Measurements from ENCODE around the gene SNRNP35.
"Not testable (repeated sequence)": the region's sequence is repeated elsewhere in the genome, so short reads cannot be mapped to it uniquely, and the experiment has no call there.

SNRNP35 gene

GRCh38 chr12:123445388-123446332, 12.3 kb upstream of the SNRNP35 start:
- TF ChIP-seq CTCF (IDR thresholded peaks at IDR 0.05; ENCODE audit: extremely low read depth, insufficient read depth, missing control alignments): no peak
- in situ Hi-C loops (cut with MboI; ENCODE audit: low pct_unique_long_range_greater_than_20kb, low sequenced_read_pairs, unreplicated experiment): no loop called here
- DNase-seq (ENCODE audit: low spot score): no peak

- TF ChIP-seq CTCF (IDR thresholded peaks at IDR 0.05; ENCODE audit: extremely low read depth, insufficient read depth, missing control alignments): no peak
- no peak for DNase-seq (ENCODE audit: low spot score)
- in situ Hi-C loops (cut with MboI; ENCODE audit: low pct_unique_long_range_greater_than_20kb, low sequenced_read_pairs, unreplicated experiment): no loop called here
These were observed 11.6 kb upstream of the SNRNP35 start for GRCh38 chr12:123446333-123446713.

GRCh38 chr12:123449249-123449733, 8.6 kb upstream of the SNRNP35 start:
- DNase-seq (ENCODE audit: low spot score): no peak
- in situ Hi-C loops (cut with MboI; ENCODE audit: low pct_unique_long_range_greater_than_20kb, low sequenced_read_pairs, unreplicated experiment): no loop called here
- TF ChIP-seq CTCF (IDR thresholded peaks at IDR 0.05; ENCODE audit: extremely low read depth, insufficient read depth, missing control alignments): no peak

GRCh38 chr12:123449856-123450255, 8.1 kb upstream of the SNRNP35 start:
- DNase-seq (ENCODE audit: low spot score): no peak
- TF ChIP-seq CTCF (IDR thresholded peaks at IDR 0.05; ENCODE audit: extremely low read depth, insufficient read depth, missing control alignments): no peak
- in situ Hi-C loops (cut with MboI; ENCODE audit: low pct_unique_long_range_greater_than_20kb, low sequenced_read_pairs, unreplicated experiment): no loop called here

- in situ Hi-C loops (cut with MboI; ENCODE audit: low pct_unique_long_range_greater_than_20kb, low sequenced_read_pairs, unreplicated experiment): no loop called here
- no peak for TF ChIP-seq CTCF (IDR thresholded peaks at IDR 0.05; ENCODE audit: extremely low read depth, insufficient read depth, missing control alignments)
- DNase-seq (ENCODE audit: low spot score): no peak
These were observed 7.3 kb upstream of the SNRNP35 start for GRCh38 chr12:123450636-123451035.

- in situ Hi-C loops (cut with MboI; ENCODE audit: low pct_unique_long_range_greater_than_20kb, low sequenced_read_pairs, unreplicated experiment): not testable (repeated sequence)
These were observed 5.7 kb upstream of the SNRNP35 start for GRCh38 chr12:123452276-123452550.

GRCh38 chr12:123453165-123453564, 4.8 kb upstream of the SNRNP35 start:
- DNase-seq (ENCODE audit: low spot score): no peak
- no peak for TF ChIP-seq CTCF (IDR thresholded peaks at IDR 0.05; ENCODE audit: extremely low read depth, insufficient read depth, missing control alignments)
- in situ Hi-C loops (cut with MboI; ENCODE audit: low pct_unique_long_range_greater_than_20kb, low sequenced_read_pairs, unreplicated experiment): no loop called here

More at GRCh38 chr12:123452276-123452550, 5.7 kb upstream of the SNRNP35 start:
- not testable (repeated sequence) for DNase-seq (ENCODE audit: low spot score)

GRCh38 chr12:123463174-123463573, 5.2 kb downstream of the SNRNP35 start:
- DNase-seq (ENCODE audit: low spot score); in situ Hi-C loops (cut with MboI; ENCODE audit: low pct_unique_long_range_greater_than_20kb, low sequenced_read_pairs, unreplicated experiment): not testable (repeated sequence)
